A673 (cell line): ENCODE data around the gene LORICRIN. TPM values are rescaled to one million over a fixed set of nuclear protein-coding genes. Genes with fewer than 3 reads are reported as not detected.
A peak's percentile ranks its signal among the peaks of the same experiment; 100 is the strongest.

Experiments
- BruUV-seq: library from RNA; stranded (reverse); fragments of 400-500 nt; replicated peaks from 2 replicates; lab custom pipeline; 2021; lab: Mats Ljungman, UMichigan
- CTCF ChIA-PET: fragments of 300-600 bp; sonication (Branson Sonifier 250); formaldehyde crosslinking; loops from one replicate; lab custom pipeline; 2022; ENCODE audit warnings: antibody characterized with exemption; lab: Charles Lee
- POLR2A ChIA-PET: fragments of 300-600 bp; sonication (Branson Sonifier 250); formaldehyde crosslinking; loops from one replicate; lab custom pipeline; 2022; ENCODE audit warnings: antibody characterized with exemption; ENCODE audit not compliant: low non-redundant PET; lab: Charles Lee
- DNase-seq: peaks from one replicate; pipeline ENCODE4 v3.0.0-alpha.2; 2015; ENCODE audit warnings: low spot score
- H3K27ac ChIP-seq: fragments of 200-600 bp; sonication (generic); 2 replicates; pipeline ENCODE4 v1.5.1; 2016; ENCODE audit warnings: mixed run types, low read depth, mild to moderate bottlenecking, mixed read lengths, antibody characterized with exemption, low read length; ENCODE audit not compliant: poor library complexity, severe bottlenecking
- H3K27me3 ChIP-seq: fragments of 200-600 bp; sonication (generic); replicated peaks from 2 replicates; pipeline ENCODE4 v1.6.1; 2017; ENCODE audit warnings: mixed run types, low read depth, mild to moderate bottlenecking, mixed read lengths, antibody characterized with exemption, low read length; ENCODE audit not compliant: insufficient read depth, poor library complexity
- H3K36me3 ChIP-seq: fragments of 200-600 bp; sonication (generic); 2 replicates; pipeline ENCODE4 v1.6.1; 2016; ENCODE audit warnings: mixed run types, mild to moderate bottlenecking, mixed read lengths, antibody characterized with exemption, low read length; ENCODE audit not compliant: insufficient read depth, poor library complexity, severe bottlenecking
- H3K4me1 ChIP-seq: fragments of 200-600 bp; sonication (generic); 2 replicates; pipeline ENCODE4 v1.6.1; 2017; ENCODE audit warnings: mixed run types, mild to moderate bottlenecking, mixed read lengths, antibody characterized with exemption, low read length; ENCODE audit not compliant: insufficient read depth, poor library complexity, severe bottlenecking
- H3K4me3 ChIP-seq: fragments of 200-600 bp; sonication (generic); 2 replicates; pipeline ENCODE4 v1.5.1; 2016; ENCODE audit warnings: low read depth, mixed run types, mild to moderate bottlenecking, mixed read lengths, low read length; ENCODE audit not compliant: poor library complexity, severe bottlenecking
- H3K9me3 ChIP-seq: fragments of 200-600 bp; sonication (generic); 2 replicates; pipeline ENCODE4 v1.6.1; 2016; ENCODE audit warnings: mixed run types, low read depth, mild to moderate bottlenecking, mixed read lengths, antibody characterized with exemption, low read length; ENCODE audit not compliant: poor library complexity, severe bottlenecking
- CTCF ChIP-seq: fragments of 300-800, 200-600 bp; sonication (generic); conservative IDR thresholded peaks from 2 replicates; pipeline ENCODE4 v1.5.1; 2017; ENCODE audit warnings: low read depth, mild to moderate bottlenecking, antibody characterized with exemption, low read length, moderate library complexity, mixed read lengths
- EZH2 ChIP-seq: fragments of 200-600 bp; sonication (generic); IDR thresholded peaks from 2 replicates; pipeline ENCODE4 v1.6.1; 2017; ENCODE audit warnings: borderline replicate concordance, low read depth, mild to moderate bottlenecking, mixed read lengths, antibody characterized with exemption, low read length; ENCODE audit not compliant: poor library complexity, severe bottlenecking
- intact Hi-C: fragments of 100-400 bp; cut with micrococcal nuclease; formaldehyde crosslinking; loops from one replicate; pipeline ENCODE4 v1.10.0; 2022; ENCODE audit not compliant: unreplicated experiment
- total RNA-seq: library from RNA; stranded (reverse); gene quantifications from 2 replicates; pipeline ENCODE4 v1.2.3, GENCODE V29; 2021

Gene LORICRIN
- total RNA-seq, 1 experiment from 2014 or later, result not detected

DNA sequence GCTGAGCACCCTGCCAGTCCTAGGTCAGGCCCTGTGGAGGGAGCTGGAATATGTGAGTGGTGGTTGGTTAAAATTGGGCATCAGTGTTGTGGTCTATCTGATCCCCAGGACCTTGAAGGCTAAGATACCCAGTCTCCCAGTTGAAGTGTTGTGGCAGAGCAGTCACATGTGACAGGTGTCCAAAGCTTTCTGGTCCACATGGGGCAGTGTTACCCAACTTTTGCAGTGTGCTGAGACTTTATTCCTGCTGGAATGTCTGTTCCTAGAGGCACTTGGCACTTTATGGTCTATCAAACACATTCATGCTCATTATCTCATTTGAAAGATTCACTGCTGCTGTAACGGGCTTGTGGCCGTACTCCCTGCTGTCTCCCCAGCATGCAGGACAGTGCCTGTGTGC lies 21.0 kb upstream of the LORICRIN start:
- ChIA-PET POLR2A (no interaction called here), CTCF (no interaction called here)
- intact Hi-C loops, result no loop called here
- Histone ChIP-seq H3K9me3 (no peaks in the 10 kb centered on the region), H3K4me1 (no peaks in the 10 kb centered on the region), H3K27ac (no peak overlapping the region), H3K27me3 (peaks cover 11% of the 10 kb centered on the region), H3K36me3 (no peaks in the 10 kb centered on the region), H3K4me3 (no peak overlapping the region)
- TF ChIP-seq EZH2 (no peak), CTCF (peak; percentile 27; the same call in 1 of the 2 replicates)
- peak; percentile 29 for DNase-seq
- no TSS peak for BruUV-seq

DNA sequence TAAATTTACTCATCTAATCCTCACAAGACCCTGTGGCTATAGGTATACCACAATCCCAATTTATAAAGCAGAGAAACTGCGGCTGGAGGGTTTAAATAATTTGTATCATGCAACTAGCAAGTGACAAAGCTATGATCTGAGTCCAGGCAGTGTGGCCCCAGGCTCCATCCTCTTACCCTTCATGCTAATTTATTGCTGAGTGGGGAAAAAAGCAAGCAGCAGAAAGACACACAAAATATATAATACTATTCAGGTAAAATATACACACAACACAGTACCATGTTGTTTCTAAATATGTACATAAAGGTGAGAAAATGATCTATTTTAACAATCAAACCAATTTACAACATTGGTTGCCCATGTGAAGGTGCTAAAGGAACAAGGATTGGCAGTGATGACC lies 17.3 kb upstream of the LORICRIN start:
- POLR2A ChIA-PET, result no interaction called here
- no peaks in the 10 kb centered on the region for H3K4me1 ChIP-seq

GRCh38 chr1:153245466-153245865 lies 14.0 kb upstream of the LORICRIN start:
- Histone ChIP-seq H3K27ac (no peak overlapping the region), H3K4me3 (no peak overlapping the region), H3K4me1 (no peaks in the 10 kb centered on the region), H3K9me3 (no peaks in the 10 kb centered on the region), H3K36me3 (no peaks in the 10 kb centered on the region), H3K27me3 (peaks cover 4% of the 10 kb centered on the region)
- ChIA-PET POLR2A (no interaction called here), CTCF (no interaction called here)
- intact Hi-C loops, result no loop called here
- DNase-seq, result no peak
- TF ChIP-seq EZH2 (no peak), CTCF (no peak)
- no TSS peak for BruUV-seq

More for the DNA sequence above, 17.3 kb upstream of the LORICRIN start:
- Histone ChIP-seq H3K27me3 (no peaks in the 10 kb centered on the region), H3K9me3 (no peaks in the 10 kb centered on the region), H3K27ac (no peak overlapping the region), H3K4me3 (no peak overlapping the region), H3K36me3 (no peaks in the 10 kb centered on the region)
- TF ChIP-seq EZH2, result no peak
- no peak for TF ChIP-seq CTCF
- intact Hi-C loops, result no loop called here
- CTCF ChIA-PET, result no interaction called here
- no TSS peak for BruUV-seq
- no peak for DNase-seq
